HG03135 (cell line): Measurements from ENCODE around the gene GMFB.
"Not testable (repeated sequence)": the region's sequence is repeated elsewhere in the genome, so short reads cannot be mapped to it uniquely, and the experiment has no call there.

Experiments
- ATAC-seq: cut with Tn5 transposase; IDR thresholded peaks from one replicate; pipeline ENCODE4 v1.9.1; 2021; ENCODE audit warnings: mild to moderate bottlenecking, moderate library complexity; ENCODE audit not compliant: unreplicated experiment

The GMFB gene

GRCh38 chr14:54462048-54462447 lies 26.7 kb downstream of the GMFB start:
- no peak for ATAC-seq

- ATAC-seq = no peak
These were observed 29.7 kb downstream of the GMFB start for GRCh38 chr14:54459106-54459505.

- ATAC-seq = not testable (repeated sequence)
These were observed 30.2 kb downstream of the GMFB start for GRCh38 chr14:54458536-54458935.

- ATAC-seq = no peak
These were observed 31.2 kb downstream of the GMFB start for GRCh38 chr14:54457609-54457996.

GRCh38 chr14:54456820-54457608 lies 31.8 kb downstream of the GMFB start:
- not testable (repeated sequence) for ATAC-seq

- ATAC-seq = no peak
These were observed 33.4 kb downstream of the GMFB start for GRCh38 chr14:54455363-54455762.

- not testable (repeated sequence) for ATAC-seq
These were observed 34.8 kb downstream of the GMFB start for GRCh38 chr14:54453990-54454389.

- no peak for ATAC-seq
These were observed 35.5 kb downstream of the GMFB start for GRCh38 chr14:54453252-54453651.

- ATAC-seq = no peak
These were observed 36.8 kb downstream of the GMFB start for GRCh38 chr14:54451961-54452360.

- ATAC-seq = no peak
These were observed 37.6 kb downstream of the GMFB start for GRCh38 chr14:54451121-54451601.

- no peak for ATAC-seq
These were observed 38.2 kb downstream of the GMFB start for GRCh38 chr14:54450535-54450934.

GRCh38 chr14:54447231-54447692 lies 41.5 kb downstream of the GMFB start:
- no peak for ATAC-seq

- no peak for ATAC-seq
These were observed 42.6 kb downstream of the GMFB start for GRCh38 chr14:54446161-54446693.

GRCh38 chr14:54444681-54445080 lies 44.1 kb downstream of the GMFB start:
- no peak for ATAC-seq

GRCh38 chr14:54443981-54444380 lies 44.8 kb downstream of the GMFB start:
- no peak for ATAC-seq

GRCh38 chr14:54442961-54443360 lies 45.8 kb downstream of the GMFB start:
- not testable (repeated sequence) for ATAC-seq

- ATAC-seq = peak; percentile 93
These were observed 47.6 kb downstream of the GMFB start, which contains the start of gene CNIH1 for GRCh38 chr14:54440873-54441868. CNIH1 (minus strand) TSS chr14:54441374; CDS start chr14:54441327, 47 bp downstream.

- no peak for ATAC-seq
These were observed 48.3 kb downstream of the GMFB start for GRCh38 chr14:54440476-54440872.

GRCh38 chr14:54440037-54440436 lies 48.7 kb downstream of the GMFB start:
- no peak for ATAC-seq

- no peak for ATAC-seq
These were observed 50.1 kb downstream of the GMFB start for GRCh38 chr14:54438703-54439102.

GRCh38 chr14:54437954-54438353 lies 50.8 kb downstream of the GMFB start:
- ATAC-seq = not testable (repeated sequence)
